Tibial artery (tissue), 4 donors: ENCODE results near the gene PPP2R5E.

ENCODE experiments used
- DNase-seq, 2 donors: peaks; one replicate each; pipeline ENCODE4 v3.0.0-alpha.2; 2019
- H3K27ac ChIP-seq, 2 donors: fragments of 200-600 bp; sonication (generic) in 1 of 2; 1 replicate in 1 of 2; 2 replicates in 1 of 2; pipeline ENCODE4 v1.5.1; 2018 to 2019; ENCODE audit warnings: mild to moderate bottlenecking in 1 of 2
- H3K27me3 ChIP-seq, 2 donors: fragments of 200-600 bp; sonication (generic) in 1 of 2; one replicate each; pipeline versions ENCODE4 v1.5.1 to v1.6.0; 2016 to 2019
- H3K36me3 ChIP-seq, 3 donors: fragments of 200-600 bp; sonication (generic) in 2 of 3; one replicate each; pipeline ENCODE4 v1.5.1; 2016 to 2019; ENCODE audit warnings: mild to moderate bottlenecking in 2 of 3
- H3K4me1 ChIP-seq, 4 donors: fragments of 200-600 bp; sonication (generic) in 2 of 4; 1 replicate in 3 of 4; 2 replicates in 1 of 4; pipeline ENCODE4 v1.5.1; 2016 to 2019
- H3K4me3 ChIP-seq, 2 donors: fragments of 200-600 bp; sonication (generic) in 1 of 2; 1 replicate in 1 of 2; 2 replicates in 1 of 2; pipeline ENCODE4 v1.5.1; 2018 to 2019; ENCODE audit warnings: mild to moderate bottlenecking in 2 of 2
- H3K9me3 ChIP-seq, 3 donors: fragments of 200-600 bp; sonication (generic) in 1 of 3; one replicate each; pipeline ENCODE4 v1.5.1; 2016 to 2019
- intact Hi-C: fragments of 100-400 bp; cut with DNase I; formaldehyde crosslinking; loops from one replicate; pipeline ENCODE4 v1.15.0; 2023; ENCODE audit warnings: low total_unique reads
- TF ChIP-seq, protein P1 (sequence below), 2 experiments: fragments of 200-600 bp in 1 of 2; fragments of 450-650 bp in 1 of 2; IDR thresholded peaks; one replicate each; pipeline ENCODE4 v1.5.1; 2017 to 2019; ENCODE audit warnings: antibody characterized with exemption in 2 of 2, mild to moderate bottlenecking in 1 of 2, moderate library complexity in 1 of 2

The PPP2R5E gene

DNA sequence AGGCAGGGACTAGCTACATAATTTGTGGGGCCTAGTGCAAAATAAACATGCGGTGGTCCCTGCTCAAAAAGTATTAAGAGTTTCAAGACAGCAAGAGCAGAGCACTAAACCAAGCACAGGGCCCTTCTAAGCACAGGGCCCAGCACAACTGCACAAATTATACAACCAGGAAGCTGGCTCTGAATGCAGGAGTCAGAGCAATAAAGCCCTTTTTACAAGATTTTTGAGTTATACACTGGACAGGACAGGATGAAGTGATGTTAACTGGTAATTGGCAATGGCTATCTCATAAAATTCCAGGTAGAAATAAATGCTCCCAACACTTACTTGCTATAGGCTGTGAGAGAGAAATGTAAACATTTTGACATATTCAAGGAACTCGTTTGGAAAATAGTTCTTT lies 138.3 kb downstream of the PPP2R5E start:
- Histone ChIP-seq H3K4me1 (peaks cover 0 to 33% (median 0%) of the 10 kb centered on the region in 4 donors), H3K4me3 (no peak overlapping the region), H3K27ac (peak overlapping the region in 1 of 2 donors; percentile 9), H3K27me3 (no peaks in the 10 kb centered on the region), H3K36me3 (peaks cover 0 to 4% (median 0%) of the 10 kb centered on the region in 3 donors), H3K9me3 (no peaks in the 10 kb centered on the region)
- intact Hi-C loops, result no loop called here
- DNase-seq, result no peak
- TF ChIP-seq, protein P1, sequence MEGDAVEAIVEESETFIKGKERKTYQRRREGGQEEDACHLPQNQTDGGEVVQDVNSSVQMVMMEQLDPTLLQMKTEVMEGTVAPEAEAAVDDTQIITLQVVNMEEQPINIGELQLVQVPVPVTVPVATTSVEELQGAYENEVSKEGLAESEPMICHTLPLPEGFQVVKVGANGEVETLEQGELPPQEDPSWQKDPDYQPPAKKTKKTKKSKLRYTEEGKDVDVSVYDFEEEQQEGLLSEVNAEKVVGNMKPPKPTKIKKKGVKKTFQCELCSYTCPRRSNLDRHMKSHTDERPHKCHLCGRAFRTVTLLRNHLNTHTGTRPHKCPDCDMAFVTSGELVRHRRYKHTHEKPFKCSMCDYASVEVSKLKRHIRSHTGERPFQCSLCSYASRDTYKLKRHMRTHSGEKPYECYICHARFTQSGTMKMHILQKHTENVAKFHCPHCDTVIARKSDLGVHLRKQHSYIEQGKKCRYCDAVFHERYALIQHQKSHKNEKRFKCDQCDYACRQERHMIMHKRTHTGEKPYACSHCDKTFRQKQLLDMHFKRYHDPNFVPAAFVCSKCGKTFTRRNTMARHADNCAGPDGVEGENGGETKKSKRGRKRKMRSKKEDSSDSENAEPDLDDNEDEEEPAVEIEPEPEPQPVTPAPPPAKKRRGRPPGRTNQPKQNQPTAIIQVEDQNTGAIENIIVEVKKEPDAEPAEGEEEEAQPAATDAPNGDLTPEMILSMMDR (IDR thresholded peaks at IDR 0.05), result no peak

DNA sequence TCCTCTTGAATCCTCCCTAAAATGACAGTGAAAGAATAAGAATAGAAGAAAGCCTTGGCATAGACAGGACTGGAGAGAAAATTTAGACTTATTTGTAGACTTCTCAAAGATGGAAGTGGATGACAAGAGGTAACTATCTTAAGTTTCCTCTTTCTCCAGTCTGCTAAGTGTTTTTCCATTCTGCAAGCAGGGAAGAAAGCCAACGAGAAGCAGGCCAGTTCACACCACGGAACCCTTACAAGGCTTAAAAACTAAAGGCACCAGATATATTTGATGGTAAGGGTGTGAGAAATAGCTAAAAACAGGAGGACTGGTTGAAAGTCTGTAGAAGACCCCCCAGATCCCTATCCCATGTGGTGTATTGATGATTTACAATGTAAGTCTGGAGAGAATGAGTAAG lies 141.5 kb downstream of the PPP2R5E start:
- DNase-seq, result no peak
- peaks cover 0 to 30% (median 0%) of the 10 kb centered on the region in 4 donors for H3K4me1 ChIP-seq
- no peak overlapping the region for H3K4me3 ChIP-seq
- no peaks in the 10 kb centered on the region for H3K9me3 ChIP-seq
- TF ChIP-seq, protein P1 (IDR thresholded peaks at IDR 0.05), result no peak
- intact Hi-C loops, result no loop called here
- no peaks in the 10 kb centered on the region for H3K27me3 ChIP-seq
- H3K36me3 ChIP-seq, result no peaks in the 10 kb centered on the region
- H3K27ac ChIP-seq, result no peak overlapping the region

DNA sequence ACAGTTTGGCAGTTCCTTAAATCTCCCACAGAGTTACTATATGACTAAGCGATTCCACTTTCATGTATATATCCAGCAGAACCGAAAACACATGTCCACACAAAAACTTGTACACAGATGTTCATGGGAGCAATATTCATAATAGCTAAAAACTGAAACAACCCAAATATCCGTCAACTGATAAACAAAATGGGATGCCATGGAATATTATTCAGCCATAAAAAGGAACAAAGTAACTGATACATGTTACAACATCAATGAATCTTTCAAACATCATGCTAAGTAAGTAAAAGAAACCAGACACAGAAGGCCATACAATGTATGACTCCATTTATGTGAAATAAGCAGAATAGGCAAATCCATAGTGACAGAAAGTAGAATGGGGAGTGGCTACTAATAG lies 144.2 kb downstream of the PPP2R5E start:
- TF ChIP-seq, protein P1 (IDR thresholded peaks at IDR 0.05), result no peak
- no peaks in the 10 kb centered on the region for H3K9me3 ChIP-seq
- peaks cover 0 to 14% (median 0%) of the 10 kb centered on the region in 4 donors for H3K4me1 ChIP-seq
- DNase-seq, result no peak
- H3K36me3 ChIP-seq, result peaks cover 0 to 10% (median 10%) of the 10 kb centered on the region in 3 donors
- no peaks in the 10 kb centered on the region for H3K27me3 ChIP-seq
- intact Hi-C loops, result loop anchor here (10.0 kb wide), 1 partner anchor 236 kb away; no protein-coding TSS in a partner anchor
- no peak overlapping the region for H3K4me3 ChIP-seq
- no peak overlapping the region for H3K27ac ChIP-seq

DNA sequence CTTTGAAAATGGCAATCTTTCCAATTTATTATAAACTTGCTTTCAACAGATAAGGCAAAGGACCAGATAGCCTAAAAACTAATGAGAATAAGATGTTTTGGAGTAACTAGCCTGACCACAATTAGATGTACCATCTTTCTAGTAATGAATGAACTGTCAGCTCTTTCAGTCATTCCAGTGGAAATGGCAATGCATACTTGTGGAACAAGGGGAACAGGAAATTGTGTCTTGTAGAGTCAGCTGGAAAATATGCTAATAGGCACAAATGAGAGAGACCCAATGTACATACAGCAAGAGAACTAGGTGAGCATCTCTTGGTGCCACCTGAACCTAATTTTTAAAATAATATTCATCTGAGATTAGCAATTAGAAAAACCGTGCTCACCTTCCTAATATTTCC lies 148.3 kb downstream of the PPP2R5E start:
- no peaks in the 10 kb centered on the region for H3K27me3 ChIP-seq
- H3K27ac ChIP-seq, result no peak overlapping the region
- no peaks in the 10 kb centered on the region for H3K9me3 ChIP-seq
- no peaks in the 10 kb centered on the region for H3K4me1 ChIP-seq
- no peak for DNase-seq
- TF ChIP-seq, protein P1 (IDR thresholded peaks at IDR 0.05), result no peak
- peaks cover 13 to 42% (median 25%) of the 10 kb centered on the region in 3 donors for H3K36me3 ChIP-seq
- intact Hi-C loops, result loop anchor here (2.0 to 10.0 kb wide), 2 partner anchors 152 to 240 kb away; no protein-coding TSS in a partner anchor
- no peak overlapping the region for H3K4me3 ChIP-seq

DNA sequence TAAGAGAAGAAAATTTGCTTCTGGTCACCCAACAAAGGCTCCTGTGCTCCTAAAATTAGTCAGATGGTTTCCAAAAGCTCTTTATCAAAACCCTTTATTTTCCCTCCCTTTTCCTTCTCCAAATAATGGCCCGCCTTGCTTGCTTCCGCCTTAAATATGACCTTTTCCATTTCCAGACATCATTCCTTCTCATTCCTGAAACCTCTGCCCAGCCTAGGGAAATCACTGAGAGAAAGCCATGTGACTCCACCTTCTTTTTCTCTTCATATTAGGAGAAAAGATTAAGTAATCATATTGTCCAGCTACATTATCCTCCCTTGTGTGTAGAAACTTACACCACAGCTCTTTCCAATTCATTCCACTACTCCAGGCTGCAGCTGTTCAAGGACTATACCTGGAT lies 148.7 kb downstream of the PPP2R5E start:
- TF ChIP-seq, protein P1 (IDR thresholded peaks at IDR 0.05), result no peak
- no peak overlapping the region for H3K27ac ChIP-seq
- intact Hi-C loops, result loop anchor here (2.0 to 10.0 kb wide), 2 partner anchors 152 to 240 kb away; no protein-coding TSS in a partner anchor
- peaks cover 13 to 42% (median 25%) of the 10 kb centered on the region in 3 donors for H3K36me3 ChIP-seq
- no peaks in the 10 kb centered on the region for H3K4me1 ChIP-seq
- DNase-seq, result no peak
- H3K4me3 ChIP-seq, result no peak overlapping the region
- no peaks in the 10 kb centered on the region for H3K9me3 ChIP-seq
- H3K27me3 ChIP-seq, result no peaks in the 10 kb centered on the region
